ENCODE measurements around the gene TIGD4. TPM values are rescaled to one million over a fixed set of nuclear protein-coding genes. Genes with fewer than 3 reads are reported as not detected.

TIGD4 gene
- total RNA-seq, result 0.87 and 1.7 TPM in 2 replicates

DNA sequence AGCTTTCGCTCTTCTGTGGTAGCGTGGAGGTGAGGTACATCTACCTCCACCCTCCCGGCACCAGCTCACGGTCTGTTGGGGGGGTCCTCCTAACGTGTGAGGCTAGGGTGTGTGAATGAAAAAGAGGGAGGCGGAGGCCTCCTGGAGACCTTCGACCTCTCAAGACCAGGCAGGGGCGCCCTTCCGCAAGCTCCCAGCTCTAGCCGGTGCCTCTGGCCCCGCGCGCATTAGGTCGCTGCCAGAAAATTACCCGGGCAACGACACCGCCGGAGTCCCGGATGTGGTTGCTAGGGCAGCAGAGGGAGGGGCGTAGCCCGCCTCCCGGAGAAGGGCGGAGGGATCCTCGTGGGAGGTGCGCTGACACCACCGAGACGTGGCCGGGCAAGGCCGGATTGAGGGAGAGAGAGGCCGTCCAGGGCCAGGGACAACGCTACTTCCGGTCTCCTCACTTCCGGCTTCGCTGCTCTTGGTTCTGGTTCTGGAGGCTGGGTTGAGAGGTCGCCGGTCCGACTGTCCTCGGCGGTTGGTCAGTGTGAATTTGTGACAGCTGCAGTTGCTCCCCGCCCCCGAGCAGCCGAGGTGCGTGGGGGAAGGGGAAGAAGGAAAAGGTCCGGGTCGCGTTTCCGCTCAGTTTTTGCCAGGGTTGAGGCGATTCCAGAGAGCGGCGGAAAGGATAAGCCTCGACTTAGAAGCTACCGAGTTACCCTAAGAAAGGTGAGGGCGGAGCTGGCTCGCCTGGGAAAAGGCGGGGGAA, at the start of gene TIGD4, which contains the start of gene ARFIP1:
Gene TIGD4 (minus strand): TSS at position 218 of the 754 bp plus-strand sequence. CDS start 8,726 bp downstream, outside the sequence.
Gene ARFIP1 (plus strand): TSS at position 442 of the 754 bp plus-strand sequence. CDS start 49,680 bp downstream, outside the sequence.
- peak; percentile 93 for DNase-seq (ENCODE audit: low read depth)

DNA sequence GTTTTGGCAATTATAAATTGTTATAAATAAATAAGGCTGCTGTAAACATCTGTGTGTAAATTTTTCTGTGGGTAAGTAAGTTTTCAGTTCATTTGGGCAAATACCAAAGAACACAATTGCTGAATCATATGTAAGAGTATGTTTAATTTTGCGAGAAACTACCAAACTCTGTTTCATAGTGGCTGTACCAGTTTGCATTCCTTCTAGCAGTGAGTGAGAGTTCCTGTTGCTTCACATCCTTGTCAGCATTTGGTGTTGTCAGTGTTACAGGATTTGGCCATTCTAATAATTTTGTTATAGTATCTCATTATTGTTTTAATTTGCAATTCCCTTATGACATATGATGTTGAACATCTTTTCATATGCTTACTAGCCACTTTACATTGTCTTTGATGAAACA, 48.6 kb upstream of the TIGD4 start:
- no peak for DNase-seq (ENCODE audit: low read depth)

DNA sequence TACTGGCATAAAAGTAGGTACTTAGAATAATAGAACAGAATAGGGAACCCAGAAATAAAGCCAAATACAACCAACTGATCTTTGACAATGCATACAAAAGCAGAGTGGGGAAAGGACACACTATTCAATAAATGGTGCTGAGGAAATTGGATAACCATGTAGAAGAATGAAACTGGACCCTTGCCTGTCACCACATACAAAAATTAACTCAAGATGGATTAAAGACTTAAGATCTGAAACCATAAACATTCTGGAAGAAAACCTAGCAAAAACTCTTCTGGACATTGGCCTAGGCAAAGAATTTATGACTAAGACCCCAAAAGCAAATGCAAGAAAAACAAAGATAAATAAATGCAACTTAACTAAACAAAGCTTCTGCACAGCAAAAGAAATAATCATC, 45.8 kb upstream of the TIGD4 start:
- no peak for DNase-seq (ENCODE audit: low read depth)

DNA sequence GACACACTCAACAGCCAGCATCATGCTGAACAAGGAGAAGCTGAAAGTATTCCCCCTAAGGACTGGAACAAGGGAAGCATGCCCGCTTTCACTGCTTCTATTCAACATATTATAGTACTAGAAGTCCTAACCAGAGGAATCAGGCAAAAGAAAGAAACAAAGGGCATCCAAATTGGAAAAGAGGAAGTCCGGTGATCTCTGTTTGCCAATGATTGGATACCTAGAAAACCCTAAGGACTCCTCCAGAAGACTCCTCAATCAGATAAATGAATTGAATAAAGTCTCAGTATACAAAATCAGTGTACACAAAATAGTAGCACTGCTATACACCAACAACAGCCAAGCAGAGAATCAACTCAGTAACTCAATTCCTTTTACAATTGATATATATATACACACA, 45.0 kb upstream of the TIGD4 start:
- DNase-seq (ENCODE audit: low read depth), result no peak

DNA sequence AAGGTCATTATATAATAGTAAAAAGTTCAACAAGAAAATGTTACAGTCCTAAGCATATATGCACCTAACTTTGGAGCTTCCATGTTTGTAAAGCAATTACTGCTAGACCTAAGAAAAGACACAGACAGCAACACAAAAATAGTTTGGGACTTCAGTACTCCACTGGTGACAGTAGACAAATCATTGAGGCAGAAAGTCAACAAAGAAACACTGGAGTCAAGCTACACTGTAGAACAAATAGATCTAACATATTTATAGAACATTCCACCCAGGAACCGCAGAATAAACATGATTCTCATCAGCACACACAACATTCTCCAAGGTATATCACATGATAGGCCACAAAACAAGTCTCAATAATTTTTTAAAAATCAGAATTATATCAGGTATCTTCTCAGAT, 42.8 kb upstream of the TIGD4 start:
- DNase-seq (ENCODE audit: low read depth), result no peak

DNA sequence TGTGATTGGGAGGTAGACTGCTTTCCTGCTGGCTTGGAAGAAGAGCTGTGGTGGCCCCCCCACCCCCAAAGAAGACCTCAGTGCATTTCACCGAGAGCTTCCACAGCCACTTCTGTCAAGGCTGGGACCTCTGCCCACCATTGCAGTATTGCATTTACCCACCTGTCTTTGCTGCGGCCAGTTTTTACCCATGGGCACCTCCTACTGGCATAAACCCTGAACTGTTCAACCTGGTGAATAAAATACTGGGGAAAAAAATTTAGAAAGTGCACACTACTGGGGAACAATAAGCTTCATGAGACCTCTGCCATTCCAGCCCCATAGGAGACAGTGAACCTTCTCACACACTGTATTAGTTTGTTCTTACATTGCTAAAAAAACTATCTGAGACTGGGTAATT, 40.5 kb upstream of the TIGD4 start:
- DNase-seq (ENCODE audit: low read depth), result no peak

DNA sequence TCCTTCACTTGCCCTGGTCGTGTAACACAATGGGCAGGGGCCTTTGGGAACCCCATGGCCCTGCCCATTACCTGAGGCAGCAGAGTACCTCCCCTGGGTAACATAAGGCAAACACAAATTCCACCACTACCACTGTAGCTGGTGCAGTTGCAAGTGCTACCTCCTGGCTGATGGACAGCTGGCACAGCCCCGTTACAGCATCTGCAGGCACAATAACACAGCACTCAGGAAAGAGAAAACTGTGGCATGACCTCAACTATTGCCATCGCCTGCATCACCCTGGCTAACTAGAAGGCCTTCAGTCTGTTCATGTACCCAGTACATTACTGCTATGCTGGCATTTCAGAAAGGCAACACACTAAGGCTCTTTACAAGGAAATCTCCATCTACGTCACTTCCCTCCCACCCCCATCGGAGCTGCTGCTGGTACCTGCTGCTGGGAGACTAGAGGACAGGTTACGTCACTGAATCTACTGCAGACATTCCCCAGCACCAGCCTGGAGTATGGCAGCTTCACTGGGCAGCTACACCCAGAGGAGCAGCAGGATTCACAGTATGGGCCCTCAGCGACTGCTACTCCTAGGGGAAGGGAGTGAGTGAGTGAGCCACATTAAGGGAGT, 39.6 kb upstream of the TIGD4 start:
- no peak for DNase-seq (ENCODE audit: low read depth)

DNA sequence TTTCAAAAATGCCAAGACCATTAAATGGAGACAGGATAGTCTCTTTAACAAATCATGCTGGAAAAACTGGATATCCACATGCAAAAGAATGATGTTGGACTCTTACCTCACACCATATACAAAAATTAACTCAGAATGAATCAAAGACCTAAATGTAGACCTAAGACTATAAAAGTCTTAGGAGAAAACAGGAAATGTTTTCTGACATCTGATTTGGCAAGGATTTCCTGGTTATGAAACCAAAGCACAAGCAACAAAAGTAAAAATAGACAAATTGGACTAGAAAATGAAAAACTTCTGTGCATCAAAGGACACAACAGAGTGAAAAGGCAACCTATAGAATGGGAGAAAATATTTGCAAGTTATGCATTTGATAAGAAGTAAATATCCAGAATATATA, 37.8 kb upstream of the TIGD4 start:
- DNase-seq (ENCODE audit: low read depth), result no peak

DNA sequence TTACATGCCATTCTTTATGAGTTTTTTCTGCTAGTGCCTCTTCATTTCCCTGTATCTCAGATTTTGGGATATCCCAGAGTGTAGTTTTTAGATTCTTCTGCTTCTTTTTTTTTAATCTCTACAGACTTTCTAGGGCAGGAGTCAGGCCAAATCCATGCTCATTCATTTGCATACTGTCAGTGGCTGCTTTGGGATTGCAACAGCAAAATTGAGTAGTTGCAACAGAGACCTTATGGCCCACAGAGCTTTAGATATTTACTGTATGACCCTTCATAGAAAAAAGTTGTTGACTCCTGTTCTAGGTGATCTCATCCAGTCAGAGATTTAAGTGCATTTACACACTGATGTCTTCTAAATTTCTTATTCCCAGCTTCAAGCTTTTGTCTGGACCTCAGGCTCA, 35.5 kb upstream of the TIGD4 start:
- peak; percentile 13 for DNase-seq (ENCODE audit: low read depth)

DNA sequence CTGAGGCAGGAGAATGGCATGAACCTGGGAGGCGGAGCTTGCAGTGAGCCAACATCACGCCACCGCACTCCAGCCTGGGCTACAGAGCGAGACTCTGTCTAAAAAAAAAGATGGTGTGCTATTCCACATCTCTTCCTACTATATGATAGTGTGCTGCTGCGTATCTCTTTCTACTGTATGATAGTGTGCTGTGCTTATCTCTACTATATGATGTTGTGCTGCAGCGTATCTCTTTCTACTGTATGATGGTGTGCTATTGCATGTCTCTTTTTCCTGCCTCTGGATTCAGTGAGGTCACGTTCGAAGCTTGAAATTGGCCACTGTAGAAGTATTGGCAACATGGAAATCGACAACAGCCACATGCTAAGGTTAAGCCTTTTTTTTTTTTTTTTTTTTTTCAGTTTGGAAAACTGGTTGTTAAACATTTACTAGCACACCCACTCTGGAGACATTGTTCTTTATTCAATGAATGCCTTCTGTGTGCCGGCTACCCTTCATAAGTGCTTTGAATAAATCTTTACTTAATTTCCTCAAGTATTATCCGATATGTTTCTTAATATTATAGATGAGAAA, 31.3 kb upstream of the TIGD4 start:
- peak; percentile 78 for DNase-seq (ENCODE audit: low read depth)

DNA sequence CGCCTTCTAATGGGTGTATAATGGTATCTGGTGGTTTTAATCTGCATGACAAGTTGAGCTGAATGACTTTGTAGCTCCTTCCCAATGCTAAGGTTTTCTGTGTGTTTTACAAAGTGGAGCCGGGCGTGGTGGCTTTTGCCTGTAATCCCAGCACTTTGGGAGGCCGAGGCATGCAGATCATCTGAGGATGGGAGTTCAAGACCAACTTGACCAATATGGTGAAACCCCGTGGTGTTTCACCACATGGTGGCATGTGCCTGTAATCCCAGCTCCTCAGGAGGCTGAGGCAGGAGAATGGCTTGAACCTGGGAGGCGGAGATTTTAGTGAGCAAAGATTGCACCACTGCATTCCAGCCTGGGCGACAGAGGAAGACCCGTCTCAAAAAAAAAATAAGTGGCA, 29.1 kb upstream of the TIGD4 start:
- DNase-seq (ENCODE audit: low read depth), result no peak

DNA sequence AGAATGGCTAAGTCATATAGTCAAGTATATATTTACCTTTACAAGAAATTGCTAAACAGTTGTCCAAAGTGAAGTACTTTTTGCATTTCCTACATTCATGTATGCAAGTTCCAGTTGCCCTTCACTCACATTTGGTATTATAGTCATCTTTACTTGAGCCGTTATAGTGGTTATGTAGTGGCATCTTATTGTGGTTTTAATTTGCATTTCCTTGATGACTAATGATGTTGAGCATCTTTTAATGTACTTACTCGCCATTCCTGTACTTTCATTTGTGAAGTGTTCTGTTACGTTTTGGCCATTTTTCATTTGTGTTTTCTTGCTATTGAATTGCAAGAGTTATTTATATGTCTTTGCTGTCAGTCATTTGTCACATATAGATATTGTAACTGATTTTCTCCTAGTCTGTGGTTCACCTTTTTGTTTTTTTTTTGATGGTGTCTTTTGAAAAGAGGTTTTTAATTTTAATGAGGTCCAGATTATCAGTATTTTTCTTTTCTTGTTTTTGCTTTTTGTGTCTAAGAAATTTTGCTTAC, 27.8 kb upstream of the TIGD4 start:
- DNase-seq (ENCODE audit: low read depth), result peak; percentile 49

DNA sequence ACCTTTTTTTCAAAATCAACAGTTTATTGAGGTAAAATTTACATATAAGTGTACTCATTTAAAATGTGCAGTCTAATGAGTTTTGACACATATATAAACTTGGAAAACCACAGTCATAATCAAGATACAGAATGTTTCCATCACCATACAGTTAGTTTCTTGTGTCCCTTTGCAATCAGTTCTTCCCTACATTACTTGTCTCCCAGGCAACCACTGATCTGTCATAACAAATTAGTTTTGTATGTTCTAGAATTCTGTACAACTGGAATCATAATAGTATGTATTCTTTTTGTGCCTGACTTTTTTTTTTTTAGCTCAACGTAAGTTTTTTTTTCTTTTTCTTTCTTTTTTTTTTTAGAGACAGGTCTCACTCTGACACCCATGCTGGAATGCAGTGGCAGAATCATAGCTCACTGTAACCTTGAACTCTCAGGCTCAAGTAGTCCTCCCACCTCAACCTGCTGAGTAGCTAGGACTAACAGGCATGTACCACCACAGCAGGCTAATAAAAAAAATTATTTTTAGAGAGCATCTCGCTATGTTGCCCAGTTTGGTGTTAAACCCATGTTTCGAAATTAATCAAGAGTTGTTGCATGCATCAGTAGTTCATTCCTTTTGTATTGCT, 27.1 kb upstream of the TIGD4 start:
- no peak for DNase-seq (ENCODE audit: low read depth)

DNA sequence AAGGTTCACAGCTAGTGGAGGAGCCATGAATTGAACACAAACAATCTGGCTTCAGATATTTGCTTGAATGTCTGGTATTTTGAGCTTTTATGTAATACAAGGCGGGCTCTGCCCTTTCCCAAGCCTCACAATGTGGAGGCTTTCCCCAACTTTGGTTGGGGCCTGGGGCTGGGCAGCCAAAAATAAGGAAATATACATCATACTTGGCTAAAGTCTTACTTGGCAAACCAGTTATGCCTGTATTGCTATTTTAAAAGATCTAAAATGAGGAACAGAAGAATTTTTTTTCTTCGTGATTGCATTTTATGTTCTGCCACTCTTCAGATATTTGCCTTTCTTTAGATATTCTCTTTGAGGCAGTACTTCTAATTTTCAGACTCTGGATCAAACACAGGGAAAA, 26.3 kb upstream of the TIGD4 start:
- DNase-seq (ENCODE audit: low read depth), result no peak

DNA sequence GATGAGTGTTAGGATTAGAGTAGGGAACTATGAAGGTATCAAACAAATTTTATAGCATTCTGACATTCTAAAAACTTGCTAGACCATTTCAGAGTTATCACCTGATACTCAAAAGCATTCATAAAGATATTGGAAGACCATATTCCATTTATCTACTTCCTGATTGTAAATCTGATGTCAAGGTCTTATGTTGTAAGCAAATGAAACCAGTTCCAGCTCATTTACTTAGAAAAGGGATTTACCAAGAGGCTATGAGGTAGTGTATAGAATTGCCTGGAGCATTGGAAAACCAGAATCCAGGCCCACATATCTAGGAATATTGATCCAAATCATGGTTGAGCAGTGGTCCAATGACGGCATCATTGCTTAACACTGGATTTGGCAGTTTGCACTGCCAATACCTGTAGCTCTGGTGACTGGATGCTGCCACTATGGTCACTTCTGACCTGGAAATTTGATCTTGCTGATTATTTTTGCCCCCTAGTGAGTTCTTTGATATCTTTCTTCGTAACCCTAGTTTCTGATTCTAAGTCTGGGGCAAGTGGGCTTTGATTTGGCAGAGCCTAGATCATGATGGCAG, 25.6 kb upstream of the TIGD4 start:
- peak; percentile 25 for DNase-seq (ENCODE audit: low read depth)

DNA sequence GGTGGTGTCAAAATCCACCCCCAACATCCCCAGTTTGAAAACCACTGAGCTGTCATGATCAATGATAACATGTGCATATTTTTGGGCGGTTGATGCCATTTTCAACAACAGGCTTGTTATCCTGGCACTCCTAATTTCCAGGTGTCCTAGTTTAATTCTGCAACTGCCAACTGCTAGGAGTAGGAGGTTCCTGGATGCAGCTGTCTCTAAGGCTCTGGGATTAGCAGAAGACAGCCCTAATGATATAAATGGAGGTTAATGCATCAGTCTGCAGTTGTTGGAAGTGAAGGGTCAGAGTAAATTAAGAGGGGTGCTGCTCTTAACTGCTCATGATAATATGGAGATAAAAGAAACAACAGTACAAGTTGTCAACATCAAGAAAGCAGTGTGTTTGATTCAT, 24.0 kb upstream of the TIGD4 start:
- DNase-seq (ENCODE audit: low read depth), result no peak

DNA sequence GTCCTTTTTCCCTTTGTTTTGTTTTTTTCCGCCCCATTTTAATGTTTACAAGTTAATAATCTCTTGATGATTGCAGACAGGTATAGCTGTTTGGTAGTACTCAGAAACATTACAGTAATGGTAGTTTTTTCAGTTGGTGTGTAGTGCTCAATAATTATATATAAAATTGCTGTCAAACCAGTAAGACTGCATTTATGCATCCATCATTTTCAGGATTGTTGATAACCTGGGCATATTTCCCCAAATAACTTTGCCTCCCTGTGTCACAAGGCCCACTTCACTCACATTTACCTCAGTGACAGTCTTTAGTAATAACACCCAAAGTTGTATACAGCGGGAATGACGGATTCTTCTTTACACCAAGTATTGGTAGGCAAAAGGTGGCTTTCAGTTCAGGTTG, 16.4 kb upstream of the TIGD4 start:
- no peak for DNase-seq (ENCODE audit: low read depth)

DNA sequence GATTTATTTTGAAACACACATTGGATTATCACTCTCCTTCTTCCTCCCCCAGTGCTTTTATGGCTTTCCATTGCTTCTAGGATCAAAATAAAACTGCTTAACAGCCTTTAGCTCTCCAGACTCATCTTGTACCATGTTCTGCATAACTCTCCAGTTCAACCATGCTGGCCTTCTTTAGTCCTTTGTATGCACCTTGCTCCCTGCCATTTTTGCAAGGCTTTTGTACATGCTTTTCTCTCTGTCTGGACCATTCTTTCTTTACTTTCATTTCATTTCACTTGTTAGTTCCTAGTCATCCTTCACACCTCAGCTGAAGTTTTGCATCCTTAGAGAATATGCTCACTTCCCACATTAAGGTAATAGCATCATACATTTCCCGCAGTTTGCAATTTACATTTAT, 7.1 kb upstream of the TIGD4 start:
- DNase-seq (ENCODE audit: low read depth), result no peak

DNA sequence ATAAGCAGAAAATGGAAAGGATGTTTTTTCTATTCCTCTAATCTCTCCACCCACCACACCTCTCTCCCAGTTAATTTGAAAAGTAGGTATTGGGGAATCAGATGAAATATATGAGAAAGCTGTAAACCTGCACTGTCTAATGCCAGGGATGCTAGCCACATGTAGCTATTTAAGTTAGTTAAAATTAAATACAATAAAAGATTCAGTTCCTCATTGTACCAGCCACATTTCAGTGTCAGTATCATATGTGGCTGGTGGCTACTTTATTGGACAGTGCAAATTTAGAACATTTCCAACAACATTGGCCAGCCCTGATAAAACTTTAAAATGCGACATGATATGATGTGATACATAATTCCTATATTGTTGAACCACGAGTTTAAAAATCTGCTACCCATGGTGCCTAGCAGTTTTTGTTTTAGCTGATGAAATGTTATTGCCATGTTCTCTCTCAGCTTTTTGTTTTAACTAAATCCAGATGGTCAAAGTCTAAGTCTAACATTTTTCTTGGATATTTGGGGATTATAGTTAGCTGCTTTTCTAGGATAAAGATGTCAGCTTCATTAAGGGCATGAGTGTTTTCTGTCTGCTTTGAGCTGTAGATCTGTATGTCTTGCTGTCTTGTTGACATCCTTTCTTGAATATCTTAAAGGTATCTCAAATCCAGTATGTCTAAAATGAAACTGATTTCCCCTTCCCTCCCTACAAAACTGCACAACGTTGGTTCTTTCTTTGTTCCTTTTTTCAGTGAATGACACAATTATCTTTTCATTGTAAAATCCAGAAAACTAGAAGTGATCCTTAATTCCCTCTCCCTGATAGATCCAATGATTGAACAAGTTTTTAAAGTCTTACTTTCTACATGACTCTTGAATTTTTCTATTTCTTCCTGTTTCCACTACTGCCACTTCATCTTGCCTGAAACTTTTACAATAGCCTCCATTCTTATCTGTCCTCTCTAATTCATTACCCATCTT, 6.4 kb upstream of the TIGD4 start:
- DNase-seq (ENCODE audit: low read depth), result no peak

DNA sequence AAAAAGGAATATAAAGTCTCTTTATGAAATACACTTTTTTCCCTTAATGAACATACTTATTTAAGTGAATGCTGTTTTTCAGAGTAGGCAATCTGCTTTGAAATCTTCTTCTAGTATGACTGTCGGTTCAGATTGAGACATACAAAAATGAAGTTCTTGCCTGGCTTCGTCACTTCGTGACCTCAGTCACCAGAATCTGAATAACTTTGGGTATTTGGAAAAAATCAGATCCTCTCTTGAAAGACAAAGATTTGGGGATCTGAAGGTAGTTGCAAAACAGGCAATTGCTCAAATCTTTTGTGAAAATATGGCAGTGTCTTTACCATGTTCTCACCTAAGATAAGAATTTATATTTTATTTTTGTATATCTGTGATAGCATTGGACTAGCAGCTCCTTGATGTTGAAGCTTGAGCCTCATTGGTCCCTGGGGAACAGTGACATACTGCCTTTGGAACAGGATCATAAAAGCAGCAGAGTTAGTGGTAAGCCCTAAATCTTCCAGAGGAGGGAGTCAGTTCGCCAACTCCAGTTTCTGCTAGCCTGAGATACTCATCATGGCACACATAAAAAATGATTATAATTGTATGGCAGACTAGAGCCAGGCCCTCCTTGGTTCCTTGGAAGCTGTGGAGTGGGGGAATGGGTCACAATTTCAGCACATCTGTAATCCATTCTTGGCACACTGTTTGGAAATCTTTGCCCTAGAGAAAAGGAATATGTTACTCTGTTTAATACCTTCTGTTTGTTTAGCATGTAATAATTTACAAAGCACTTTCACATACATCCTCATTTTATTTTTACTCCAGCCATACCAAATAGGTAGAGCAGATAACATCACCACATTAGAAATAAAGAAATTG, 5.2 kb upstream of the TIGD4 start:
- DNase-seq (ENCODE audit: low read depth), result peak; percentile 38
